ENCODE results near the gene STARD3NL.
"Not testable (repeated sequence)": the region's sequence is repeated elsewhere in the genome, so short reads cannot be mapped to it uniquely, and the experiment has no call there.

Gene STARD3NL

DNA sequence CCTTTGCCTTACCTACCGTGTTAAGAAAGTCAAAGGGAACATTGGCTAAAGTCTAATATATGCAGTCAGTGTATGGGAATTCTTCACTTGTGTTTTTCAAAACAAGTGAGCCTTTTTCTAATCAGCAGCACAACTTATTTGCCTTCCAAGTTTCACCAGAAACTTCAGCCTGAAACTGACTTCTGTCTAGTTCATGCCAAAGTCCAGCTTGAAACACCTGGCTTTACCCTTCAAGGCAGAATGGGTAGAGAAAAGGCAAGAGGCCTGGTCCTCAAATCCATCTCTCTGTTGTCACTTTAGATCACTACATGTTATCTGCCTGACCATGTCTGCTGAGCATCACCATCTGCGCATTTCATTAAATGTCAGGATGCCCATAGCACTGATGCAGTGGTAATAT lies 92.4 kb downstream of the STARD3NL start:
- DNase-seq = not testable (repeated sequence)

- DNase-seq = no peak
Measured at GRCh38 chr7:38273286-38273995, 95.4 kb downstream of the STARD3NL start, which contains the start of gene TARP. Gene TARP, minus strand, starts transcription at chr7:38273636.

GRCh38 chr7:38274486-38274885 lies 96.4 kb downstream of the STARD3NL start:
- no peak for DNase-seq

GRCh38 chr7:38274927-38275620 lies 97.0 kb downstream of the STARD3NL start:
- no peak for DNase-seq

- no peak for DNase-seq
Measured at GRCh38 chr7:38276096-38276877, 98.2 kb downstream of the STARD3NL start.

- no peak for DNase-seq
Measured at GRCh38 chr7:38280000-38280399, 102.0 kb downstream of the STARD3NL start.

All from NCI-H774 (cell line).